Tibial nerve (tissue), 4 donors: ENCODE data around the gene ACP6. TPM values are rescaled to one million over a fixed set of nuclear protein-coding genes. Genes with fewer than 3 reads are reported as not detected.

ENCODE experiments used
- DNase-seq, 2 donors: peaks; one replicate each; pipeline ENCODE4 v3.0.0-alpha.2; 2019; ENCODE audit warnings: low spot score in 2 of 2
- H3K27ac ChIP-seq, 4 donors: fragments of 200-600 bp; sonication (generic) in 3 of 4; one replicate each; pipeline ENCODE4 v1.5.1; 2017 to 2019; ENCODE audit warnings: mild to moderate bottlenecking in 1 of 4
- H3K27me3 ChIP-seq, 2 donors: fragments of 200-600 bp; sonication (generic) in 1 of 2; one replicate each; pipeline versions ENCODE4 v1.5.1 to v1.6.0; 2017 to 2019
- H3K36me3 ChIP-seq, 3 donors: fragments of 200-600 bp; sonication (generic); one replicate each; pipeline ENCODE4 v1.5.1; 2018 to 2019
- H3K4me1 ChIP-seq, 4 donors: fragments of 200-600 bp; sonication (generic) in 3 of 4; one replicate each; pipeline ENCODE4 v1.5.1; 2017 to 2019
- H3K4me3 ChIP-seq, 4 donors: fragments of 200-600 bp; sonication (generic) in 3 of 4; one replicate each; pipeline ENCODE4 v1.5.1; 2017 to 2019; ENCODE audit warnings: mild to moderate bottlenecking in 1 of 4, moderate library complexity in 1 of 4
- H3K9me3 ChIP-seq, 4 donors: fragments of 200-600 bp; sonication (generic) in 3 of 4; one replicate each; pipeline ENCODE4 v1.5.1; 2017 to 2019
- CTCF ChIP-seq, 5 experiments: fragments of 200-600 bp in 3 of 5; fragments of 450-650 bp in 2 of 5; sonication (generic) in 3 of 5; IDR thresholded peaks; one replicate each; pipeline ENCODE4 v1.5.1; 2016 to 2019; ENCODE audit warnings: antibody characterized with exemption in 5 of 5, mild to moderate bottlenecking in 3 of 5, moderate library complexity in 2 of 5
- EP300 ChIP-seq, 2 donors: sonication (generic); formaldehyde crosslinking; IDR thresholded peaks; one replicate each; pipeline ENCODE4 v1.6.1; 2017; ENCODE audit warnings: antibody characterized with exemption in 2 of 2, mild to moderate bottlenecking in 1 of 2
- POLR2A ChIP-seq, 2 donors: fragments of 450-650 bp; IDR thresholded peaks; one replicate each; pipeline ENCODE4 v1.6.1; 2017; ENCODE audit warnings: antibody characterized with exemption in 2 of 2, mild to moderate bottlenecking in 2 of 2, moderate library complexity in 2 of 2
- WGBS, 2 donors: methylation state at CpG; one replicate each; pipeline ENCODE4 v1.1.5; 2018; 5-methylcytosine and 5-hydroxymethylcytosine counted together
- total RNA-seq, 4 donors: library from RNA; depleted of rRNA; stranded (reverse); fragments of >200 nt; gene quantifications; one replicate each; pipeline ENCODE4 v1.1.0, GENCODE V29; 2016

The ACP6 gene
- total RNA-seq, 4 donors from 2014 or later, result 13.7 to 29.4 (median 20.9) TPM

- 56 to 65% methylated on average over 1 of the region's 1 CpG for WGBS, 2 donors
- Histone ChIP-seq H3K36me3 (peaks cover 0 to 89% (median 11%) of the 10 kb centered on the region in 3 donors), H3K9me3 (no peaks in the 10 kb centered on the region)
These were observed 18.9 kb downstream of the ACP6 start for GRCh38 chr1:147651466-147651865.

DNA sequence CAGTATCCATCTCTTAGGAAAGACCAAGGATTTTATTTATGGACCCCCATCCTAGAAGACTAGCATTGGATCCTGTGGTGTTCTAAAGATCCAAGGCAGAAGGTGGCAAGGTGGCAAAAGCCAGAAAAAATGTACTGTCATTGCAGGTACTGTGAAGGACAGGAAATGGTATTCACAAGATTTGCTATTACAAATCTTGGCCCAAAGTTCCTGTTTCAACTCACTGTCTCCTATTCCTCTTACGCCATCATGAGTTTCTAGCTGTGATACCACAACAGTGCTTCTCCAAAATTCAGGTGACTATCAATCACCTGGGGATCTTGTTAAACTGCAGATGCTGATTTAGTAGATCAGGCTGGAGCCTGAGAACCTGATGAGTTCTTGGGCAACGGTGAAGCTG is 21.4 kb downstream of the ACP6 start:
- 93 to 100% methylated on average over 2 of the region's 2 CpGs for WGBS, 2 donors

More at GRCh38 chr1:147651466-147651865, 18.9 kb downstream of the ACP6 start:
- Histone ChIP-seq H3K4me1 (no peaks in the 10 kb centered on the region), H3K27ac (no peak overlapping the region), H3K4me3 (no peak overlapping the region), H3K27me3 (no peaks in the 10 kb centered on the region)
- TF ChIP-seq EP300 (IDR thresholded peaks at IDR 0.05) (no peak), POLR2A (IDR thresholded peaks at IDR 0.05) (no peak), CTCF (IDR thresholded peaks at IDR 0.05) (no peak)
- DNase-seq, result no peak

GRCh38 chr1:147647796-147648633 is 22.3 kb downstream of the ACP6 start:
- no peak for DNase-seq
- no peaks in the 10 kb centered on the region for H3K4me1 ChIP-seq
- peaks cover 0 to 80% (median 11%) of the 10 kb centered on the region in 3 donors for H3K36me3 ChIP-seq
- TF ChIP-seq POLR2A (IDR thresholded peaks at IDR 0.05) (no peak), CTCF (IDR thresholded peaks at IDR 0.05) (no peak), EP300 (IDR thresholded peaks at IDR 0.05) (no peak)
- no peak overlapping the region for H3K27ac ChIP-seq
- no peaks in the 10 kb centered on the region for H3K9me3 ChIP-seq
- 86% methylated on average over 12 to 13 of the region's 13 CpGs for WGBS, 2 donors
- H3K4me3 ChIP-seq, result no peak overlapping the region
- no peaks in the 10 kb centered on the region for H3K27me3 ChIP-seq

More for the DNA sequence above, 21.4 kb downstream of the ACP6 start:
- Histone ChIP-seq H3K4me3 (no peak overlapping the region), H3K9me3 (no peaks in the 10 kb centered on the region), H3K4me1 (no peaks in the 10 kb centered on the region), H3K36me3 (peaks cover 0 to 81% (median 11%) of the 10 kb centered on the region in 3 donors), H3K27me3 (no peaks in the 10 kb centered on the region), H3K27ac (no peak overlapping the region)
- no peak for DNase-seq
- TF ChIP-seq EP300 (IDR thresholded peaks at IDR 0.05), result no peak
- no peak for TF ChIP-seq CTCF (IDR thresholded peaks at IDR 0.05)
- TF ChIP-seq POLR2A (IDR thresholded peaks at IDR 0.05), result no peak

DNA sequence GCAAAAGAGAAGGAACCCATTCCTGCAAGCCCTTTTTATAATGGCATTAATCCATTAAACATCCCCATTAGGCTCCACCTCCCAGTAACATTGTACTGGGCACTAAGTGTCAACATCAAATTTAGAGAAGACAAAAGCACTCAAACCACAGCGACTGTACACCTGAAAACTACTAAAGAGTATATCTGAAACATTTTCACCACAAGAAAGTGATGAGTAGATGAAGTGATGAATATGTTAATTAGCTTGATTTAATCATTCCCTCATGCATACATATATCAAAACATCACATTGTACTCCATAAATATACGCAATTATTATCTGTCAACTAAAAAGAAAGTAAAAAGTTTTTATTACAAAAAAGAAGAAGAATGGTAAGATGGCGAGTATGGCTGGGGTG is 26.4 kb downstream of the ACP6 start:
- 91 to 96% methylated on average over 3 of the region's 3 CpGs for WGBS, 2 donors
- no peak overlapping the region for H3K27ac ChIP-seq
- peaks cover 0 to 6% (median 2%) of the 10 kb centered on the region in 4 donors for H3K4me1 ChIP-seq
- H3K9me3 ChIP-seq, result no peaks in the 10 kb centered on the region
- TF ChIP-seq EP300 (IDR thresholded peaks at IDR 0.05), result no peak
- TF ChIP-seq CTCF (IDR thresholded peaks at IDR 0.05), result no peak
- TF ChIP-seq POLR2A (IDR thresholded peaks at IDR 0.05), result no peak
- no peak overlapping the region for H3K4me3 ChIP-seq
- H3K27me3 ChIP-seq, result no peaks in the 10 kb centered on the region
- no peak for DNase-seq
- peaks cover 0 to 52% (median 0%) of the 10 kb centered on the region in 3 donors for H3K36me3 ChIP-seq
